Prostate gland (tissue), 2 donors: ENCODE results near the gene HIP1R. TPM values are rescaled to one million over a fixed set of nuclear protein-coding genes. Genes with fewer than 3 reads are reported as not detected.

Source experiments
- DNase-seq: peaks from one replicate; pipeline ENCODE4 v3.0.0-alpha.2; 2019; ENCODE audit warnings: low spot score
- H3K27ac ChIP-seq, 2 donors: fragments of 200-600 bp; sonication (generic); 2 replicates each; pipeline ENCODE4 v1.5.1; 2017 to 2019
- H3K27me3 ChIP-seq: fragments of 200-600 bp; sonication (generic); replicated peaks from 2 replicates; pipeline ENCODE4 v1.5.1; 2019; ENCODE audit not compliant: insufficient read depth
- H3K36me3 ChIP-seq, 2 donors: fragments of 200-600 bp; sonication (generic); 1 replicate in 1 of 2; 2 replicates in 1 of 2; pipeline versions ENCODE4 v1.5.1 to v1.8.1; 2017 to 2019
- H3K4me1 ChIP-seq: fragments of 200-600 bp; sonication (generic); replicated peaks from 2 replicates; pipeline ENCODE4 v1.5.1; 2019
- H3K4me3 ChIP-seq, 2 donors: fragments of 200-600 bp; sonication (generic); 2 replicates each; pipeline ENCODE4 v1.5.1; 2017 to 2019
- H3K9me3 ChIP-seq: fragments of 200-600 bp; sonication (generic); 2 replicates; pipeline ENCODE4 v1.5.1; 2017
- CTCF ChIP-seq, 4 experiments: fragments of 200-600 bp in 2 of 4; fragments of 450-650 bp in 2 of 4; sonication (generic) in 2 of 4; IDR thresholded peaks; 1 replicate in 3 of 4; 2 replicates in 1 of 4; pipeline ENCODE4 v1.5.1; 2016 to 2019; ENCODE audit warnings: antibody characterized with exemption in 4 of 4, mild to moderate bottlenecking in 2 of 4, moderate library complexity in 2 of 4
- POLR2A ChIP-seq: fragments of 450-650 bp; IDR thresholded peaks from one replicate; pipeline ENCODE4 v1.6.1; 2016; ENCODE audit warnings: antibody characterized with exemption, mild to moderate bottlenecking
- POLR2AphosphoS5 ChIP-seq: sonication (generic); formaldehyde crosslinking; IDR thresholded peaks from one replicate; pipeline ENCODE4 v1.6.1; 2017; ENCODE audit warnings: antibody characterized with exemption
- WGBS: methylation state at CpG from one replicate; pipeline ENCODE4 v1.1.5; 2018; 5-methylcytosine and 5-hydroxymethylcytosine counted together
- intact Hi-C: fragments of 100-400 bp; cut with DNase I; formaldehyde crosslinking; loops from one replicate; pipeline ENCODE4 v1.14.2; 2022
- total RNA-seq, 2 donors: library from RNA; depleted of rRNA; stranded (reverse); fragments of >200 nt; gene quantifications; one replicate each; pipeline ENCODE4 v1.1.0, GENCODE V29; 2016

The HIP1R gene
- total RNA-seq, 2 donors from 2014 or later = 45.1 to 79.3 TPM

GRCh38 chr12:122868471-122869177, 33.4 kb downstream of the HIP1R start:
- peaks cover 45% of the 10 kb centered on the region for H3K4me1 ChIP-seq
- H3K36me3 ChIP-seq = peaks cover 0 to 6% of the 10 kb centered on the region in 2 donors
- DNase-seq = no peak
- intact Hi-C loops = loop anchor here (10.0 kb wide), 1 partner anchor 366 kb away; the partner anchor contains the start of genes MPHOSPH9 and MTRFR
- peak overlapping the region; percentile 23 to 41 for H3K27ac ChIP-seq
- no peaks in the 10 kb centered on the region for H3K9me3 ChIP-seq
- no peak for TF ChIP-seq POLR2A
- TF ChIP-seq POLR2AphosphoS5 = no peak
- no peak for TF ChIP-seq CTCF (IDR thresholded peaks at IDR 0.05)
- H3K4me3 ChIP-seq = no peak overlapping the region
- WGBS = 81% methylated on average over 13 of the region's 13 CpGs
- H3K27me3 ChIP-seq = no peaks in the 10 kb centered on the region

- no peaks in the 10 kb centered on the region for H3K27me3 ChIP-seq
- TF ChIP-seq CTCF (IDR thresholded peaks at IDR 0.05) (no peak), POLR2AphosphoS5 (no peak), POLR2A (no peak)
- peaks cover 0 to 6% of the 10 kb centered on the region in 2 donors for H3K36me3 ChIP-seq
- 78% methylated on average over 8 of the region's 8 CpGs for WGBS
- H3K9me3 ChIP-seq = no peaks in the 10 kb centered on the region
- DNase-seq = no peak
- H3K4me1 ChIP-seq = peaks cover 45% of the 10 kb centered on the region
- intact Hi-C loops = loop anchor here (10.0 kb wide), 1 partner anchor 365 kb away; the partner anchor contains the start of genes MPHOSPH9 and MTRFR
- peak overlapping the region in 1 of 2 donors; percentile 41 for H3K27ac ChIP-seq
- H3K4me3 ChIP-seq = no peak overlapping the region
Observed at GRCh38 chr12:122869207-122869973, 34.1 kb downstream of the HIP1R start.

- intact Hi-C loops = no loop called here
- H3K36me3 ChIP-seq = peaks cover 0 to 6% of the 10 kb centered on the region in 2 donors
- no peak for DNase-seq
Observed at GRCh38 chr12:122870163-122870842, 35.0 kb downstream of the HIP1R start.

More at GRCh38 chr12:122870163-122870842, 35.0 kb downstream of the HIP1R start:
- Histone ChIP-seq H3K27ac (peak overlapping the region; percentile 80 to 86), H3K27me3 (no peaks in the 10 kb centered on the region), H3K9me3 (no peaks in the 10 kb centered on the region), H3K4me1 (peaks cover 45% of the 10 kb centered on the region), H3K4me3 (no peak overlapping the region)
- TF ChIP-seq CTCF (IDR thresholded peaks at IDR 0.05) (no peak), POLR2A (no peak), POLR2AphosphoS5 (no peak)
- 82% methylated on average over 11 of the region's 11 CpGs for WGBS
